C4-2B (cell line): ENCODE results near the gene MED13.

Source experiments
- H3K27ac ChIP-seq: fragments of 450-650 bp; 2 replicates; pipeline ENCODE4 v1.5.1; 2017
- CTCF ChIP-seq: fragments of 450-650 bp; conservative IDR thresholded peaks from 2 replicates; pipeline ENCODE4 v1.5.1; 2017; ENCODE audit warnings: mild to moderate bottlenecking
- ZFX ChIP-seq: fragments of 450-650 bp; IDR thresholded peaks from 2 replicates; pipeline ENCODE4 v1.6.1; 2017

The MED13 gene

GRCh38 chr17:62038248-62038647 is 26.8 kb downstream of the MED13 start:
- TF ChIP-seq ZFX, result no peak

GRCh38 chr17:62033317-62033716 is 31.8 kb downstream of the MED13 start:
- H3K27ac ChIP-seq, result no peak overlapping the region
- no peak for TF ChIP-seq ZFX
- no peak for TF ChIP-seq CTCF

More at GRCh38 chr17:62038248-62038647, 26.8 kb downstream of the MED13 start:
- no peak overlapping the region for H3K27ac ChIP-seq

GRCh38 chr17:62032480-62032879 is 32.6 kb downstream of the MED13 start:
- no peak for TF ChIP-seq ZFX
- TF ChIP-seq CTCF, result no peak
- H3K27ac ChIP-seq, result no peak overlapping the region

GRCh38 chr17:62030264-62030663 is 34.8 kb downstream of the MED13 start:
- TF ChIP-seq CTCF (no peak), ZFX (no peak)
- H3K27ac ChIP-seq, result no peak overlapping the region

GRCh38 chr17:62024866-62025265 is 40.2 kb downstream of the MED13 start:
- TF ChIP-seq ZFX (no peak), CTCF (no peak)
- H3K27ac ChIP-seq, result no peak overlapping the region

GRCh38 chr17:62017912-62018311 is 47.2 kb downstream of the MED13 start:
- H3K27ac ChIP-seq, result no peak overlapping the region
- TF ChIP-seq ZFX (no peak), CTCF (no peak)

GRCh38 chr17:62017496-62017895 is 47.6 kb downstream of the MED13 start:
- TF ChIP-seq ZFX, result no peak
- TF ChIP-seq CTCF, result no peak
- H3K27ac ChIP-seq, result no peak overlapping the region

- no peak overlapping the region for H3K27ac ChIP-seq
- no peak for TF ChIP-seq CTCF
- no peak for TF ChIP-seq ZFX
Measured at GRCh38 chr17:62014526-62014925, 50.6 kb downstream of the MED13 start.
